ENCODE results near the gene HOXD12.

The HOXD12 gene

GRCh38 chr2:176076796-176077195 is 22.8 kb upstream of the HOXD12 start:
- Histone ChIP-seq H3K27ac (ENCODE audit: low read length) (no peak overlapping the region), H3K27me3 (replicated peaks; ENCODE audit: insufficient read depth, low read length) (no peaks in the 10 kb centered on the region), H3K9ac (ENCODE audit: low read length) (no peak overlapping the region), H3K9me2 (replicated peaks; ENCODE audit: insufficient read depth, low read length) (no peaks in the 10 kb centered on the region), H4K20me1 (ENCODE audit: insufficient read depth, low read length) (no peaks in the 10 kb centered on the region), H3K36me3 (replicated peaks; ENCODE audit: insufficient read depth, low read length) (no peaks in the 10 kb centered on the region), H3K9me3 (replicated peaks; ENCODE audit: insufficient read depth, low read length) (no peaks in the 10 kb centered on the region), H3K4me1 (ENCODE audit: low read length) (no peaks in the 10 kb centered on the region), H3K79me2 (ENCODE audit: low read length) (no peaks in the 10 kb centered on the region), H2AFZ (ENCODE audit: low read length) (no peak overlapping the region), H3K4me2 (ENCODE audit: low read depth, low read length) (no peak overlapping the region), H3K4me3 (ENCODE audit: low read length) (no peak overlapping the region), H3F3A (ENCODE audit: insufficient read depth, low read length) (no peaks in the 10 kb centered on the region)
- DNase-seq = no peak
- TF ChIP-seq, protein P1, sequence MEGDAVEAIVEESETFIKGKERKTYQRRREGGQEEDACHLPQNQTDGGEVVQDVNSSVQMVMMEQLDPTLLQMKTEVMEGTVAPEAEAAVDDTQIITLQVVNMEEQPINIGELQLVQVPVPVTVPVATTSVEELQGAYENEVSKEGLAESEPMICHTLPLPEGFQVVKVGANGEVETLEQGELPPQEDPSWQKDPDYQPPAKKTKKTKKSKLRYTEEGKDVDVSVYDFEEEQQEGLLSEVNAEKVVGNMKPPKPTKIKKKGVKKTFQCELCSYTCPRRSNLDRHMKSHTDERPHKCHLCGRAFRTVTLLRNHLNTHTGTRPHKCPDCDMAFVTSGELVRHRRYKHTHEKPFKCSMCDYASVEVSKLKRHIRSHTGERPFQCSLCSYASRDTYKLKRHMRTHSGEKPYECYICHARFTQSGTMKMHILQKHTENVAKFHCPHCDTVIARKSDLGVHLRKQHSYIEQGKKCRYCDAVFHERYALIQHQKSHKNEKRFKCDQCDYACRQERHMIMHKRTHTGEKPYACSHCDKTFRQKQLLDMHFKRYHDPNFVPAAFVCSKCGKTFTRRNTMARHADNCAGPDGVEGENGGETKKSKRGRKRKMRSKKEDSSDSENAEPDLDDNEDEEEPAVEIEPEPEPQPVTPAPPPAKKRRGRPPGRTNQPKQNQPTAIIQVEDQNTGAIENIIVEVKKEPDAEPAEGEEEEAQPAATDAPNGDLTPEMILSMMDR (IDR thresholded peaks at IDR 0.05; ENCODE audit: low read length) = no peak
- TF ChIP-seq EZH2phosphoT487 (IDR thresholded peaks at IDR 0.05; ENCODE audit: low read length) (no peak), EZH2 (optimal IDR thresholded peaks at IDR 0.05; ENCODE audit: low read depth, low read length) (no peak)

DNA sequence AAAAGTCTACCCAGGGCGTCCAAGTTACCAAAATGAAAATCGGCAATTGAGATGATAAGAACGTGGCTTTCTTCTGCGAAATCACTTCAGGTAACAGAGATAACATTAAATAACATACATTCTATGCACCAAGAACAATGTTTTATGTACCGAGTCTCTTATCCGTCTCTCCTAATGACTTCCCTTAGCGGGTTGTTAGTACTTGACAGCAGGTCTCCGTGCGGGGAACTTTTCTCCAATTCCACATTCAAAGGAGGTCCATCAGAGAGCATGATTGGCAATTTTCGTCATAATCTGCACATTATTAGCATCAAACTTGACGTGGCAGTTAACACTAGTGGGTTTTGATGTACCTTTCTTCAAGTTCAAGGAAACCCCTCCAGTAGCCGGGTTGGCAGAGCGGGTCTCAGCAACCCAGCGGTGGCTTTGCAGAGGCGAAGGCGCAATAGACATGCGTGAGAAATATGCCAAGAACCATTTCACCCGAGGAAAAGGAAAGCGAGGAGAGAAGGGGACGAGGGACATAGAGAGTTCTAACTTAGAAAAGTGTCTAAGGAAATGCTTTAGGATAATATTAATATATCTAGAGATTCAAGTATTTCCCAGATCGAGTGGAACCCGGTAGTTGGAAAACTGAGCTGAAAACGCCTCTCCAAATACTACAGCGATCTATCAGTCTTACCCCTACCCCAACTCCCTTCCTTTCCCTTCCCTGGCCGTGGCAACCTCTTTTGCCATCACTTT is 20.9 kb upstream of the HOXD12 start:
- H3F3A ChIP-seq (ENCODE audit: insufficient read depth, low read length) = no peaks in the 10 kb centered on the region
- H3K27ac ChIP-seq (ENCODE audit: low read length) = no peak overlapping the region
- no peak for DNase-seq
- no peak overlapping the region for H3K4me2 ChIP-seq (ENCODE audit: low read depth, low read length)
- H3K27me3 ChIP-seq (replicated peaks; ENCODE audit: insufficient read depth, low read length) = no peaks in the 10 kb centered on the region
- H4K20me1 ChIP-seq (ENCODE audit: insufficient read depth, low read length) = no peaks in the 10 kb centered on the region
- no peaks in the 10 kb centered on the region for H3K9me3 ChIP-seq (replicated peaks; ENCODE audit: insufficient read depth, low read length)
- H3K9ac ChIP-seq (ENCODE audit: low read length) = no peak overlapping the region
- TF ChIP-seq, protein P1 (IDR thresholded peaks at IDR 0.05; ENCODE audit: low read length) = no peak
- TF ChIP-seq EZH2 (optimal IDR thresholded peaks at IDR 0.05; ENCODE audit: low read depth, low read length) (no peak), EZH2phosphoT487 (IDR thresholded peaks at IDR 0.05; ENCODE audit: low read length) (no peak)
- no peaks in the 10 kb centered on the region for H3K4me1 ChIP-seq (ENCODE audit: low read length)
- no peak overlapping the region for H2AFZ ChIP-seq (ENCODE audit: low read length)
- no peaks in the 10 kb centered on the region for H3K36me3 ChIP-seq (replicated peaks; ENCODE audit: insufficient read depth, low read length)
- H3K4me3 ChIP-seq (ENCODE audit: low read length) = no peak overlapping the region
- H3K79me2 ChIP-seq (ENCODE audit: low read length) = no peaks in the 10 kb centered on the region
- H3K9me2 ChIP-seq (replicated peaks; ENCODE audit: insufficient read depth, low read length) = no peaks in the 10 kb centered on the region

GRCh38 chr2:176079285-176079830 is 20.2 kb upstream of the HOXD12 start:
- Histone ChIP-seq H3K9me2 (replicated peaks; ENCODE audit: insufficient read depth, low read length) (no peaks in the 10 kb centered on the region), H3K36me3 (replicated peaks; ENCODE audit: insufficient read depth, low read length) (no peaks in the 10 kb centered on the region), H3K27ac (ENCODE audit: low read length) (no peak overlapping the region), H3K4me3 (ENCODE audit: low read length) (no peak overlapping the region), H3K9ac (ENCODE audit: low read length) (no peak overlapping the region), H3K4me2 (ENCODE audit: low read depth, low read length) (no peak overlapping the region), H3K79me2 (ENCODE audit: low read length) (no peaks in the 10 kb centered on the region), H3F3A (ENCODE audit: insufficient read depth, low read length) (no peaks in the 10 kb centered on the region), H3K9me3 (replicated peaks; ENCODE audit: insufficient read depth, low read length) (no peaks in the 10 kb centered on the region), H4K20me1 (ENCODE audit: insufficient read depth, low read length) (no peaks in the 10 kb centered on the region), H2AFZ (ENCODE audit: low read length) (no peak overlapping the region), H3K27me3 (replicated peaks; ENCODE audit: insufficient read depth, low read length) (no peaks in the 10 kb centered on the region), H3K4me1 (ENCODE audit: low read length) (no peaks in the 10 kb centered on the region)
- DNase-seq = no peak
- TF ChIP-seq, protein P1 (IDR thresholded peaks at IDR 0.05; ENCODE audit: low read length) = no peak
- TF ChIP-seq EZH2 (optimal IDR thresholded peaks at IDR 0.05; ENCODE audit: low read depth, low read length) (no peak), EZH2phosphoT487 (IDR thresholded peaks at IDR 0.05; ENCODE audit: low read length) (no peak)

Measured in MM.1S (cell line).